ENCODE data around the gene N4BP3.

Gene N4BP3

GRCh38 chr5:178115814-178116142 lies 2.4 kb downstream of the N4BP3 start:
- peaks cover 12% of the 10 kb centered on the region for H3K36me3 ChIP-seq (ENCODE audit: control insufficient read depth, insufficient read depth, low read length)
- peak overlapping the region; percentile 91 for H3K4me3 ChIP-seq (ENCODE audit: low read depth, low read length)
- H3K9me3 ChIP-seq (ENCODE audit: control insufficient read depth, insufficient read depth, low read length): no peaks in the 10 kb centered on the region
- H3K4me1 ChIP-seq (ENCODE audit: control insufficient read depth, insufficient read depth, low read length): peaks cover 21% of the 10 kb centered on the region
- peak overlapping the region; percentile 70 for H3K9ac ChIP-seq (ENCODE audit: low read depth, low read length)
- no peaks in the 10 kb centered on the region for H3K27me3 ChIP-seq (ENCODE audit: control insufficient read depth, insufficient read depth, low read length)

GRCh38 chr5:178116143-178116885 lies 3.0 kb downstream of the N4BP3 start:
- H3K4me3 ChIP-seq (ENCODE audit: low read depth, low read length): peak overlapping the region; percentile 91
- H3K27me3 ChIP-seq (ENCODE audit: control insufficient read depth, insufficient read depth, low read length): no peaks in the 10 kb centered on the region
- H3K4me1 ChIP-seq (ENCODE audit: control insufficient read depth, insufficient read depth, low read length): peaks cover 21% of the 10 kb centered on the region
- H3K36me3 ChIP-seq (ENCODE audit: control insufficient read depth, insufficient read depth, low read length): peaks cover 17% of the 10 kb centered on the region
- H3K9me3 ChIP-seq (ENCODE audit: control insufficient read depth, insufficient read depth, low read length): no peaks in the 10 kb centered on the region
- peak overlapping the region; percentile 57 for H3K9ac ChIP-seq (ENCODE audit: low read depth, low read length)

GRCh38 chr5:178117923-178118701 lies 4.8 kb downstream of the N4BP3 start:
- peaks cover 21% of the 10 kb centered on the region for H3K4me1 ChIP-seq (ENCODE audit: control insufficient read depth, insufficient read depth, low read length)
- no peaks in the 10 kb centered on the region for H3K9me3 ChIP-seq (ENCODE audit: control insufficient read depth, insufficient read depth, low read length)
- H3K27me3 ChIP-seq (ENCODE audit: control insufficient read depth, insufficient read depth, low read length): no peaks in the 10 kb centered on the region
- H3K9ac ChIP-seq (ENCODE audit: low read depth, low read length): no peak overlapping the region
- peaks cover 35% of the 10 kb centered on the region for H3K36me3 ChIP-seq (ENCODE audit: control insufficient read depth, insufficient read depth, low read length)
- no peak overlapping the region for H3K4me3 ChIP-seq (ENCODE audit: low read depth, low read length)

- Histone ChIP-seq H3K4me1 (ENCODE audit: control insufficient read depth, insufficient read depth, low read length) (peaks cover 16% of the 10 kb centered on the region), H3K4me3 (ENCODE audit: low read depth, low read length) (no peak overlapping the region), H3K9me3 (ENCODE audit: control insufficient read depth, insufficient read depth, low read length) (no peaks in the 10 kb centered on the region), H3K9ac (ENCODE audit: low read depth, low read length) (peak overlapping the region; percentile 24), H3K27me3 (ENCODE audit: control insufficient read depth, insufficient read depth, low read length) (no peaks in the 10 kb centered on the region), H3K36me3 (ENCODE audit: control insufficient read depth, insufficient read depth, low read length) (peaks cover 41% of the 10 kb centered on the region)
These were observed 6.7 kb downstream of the N4BP3 start for GRCh38 chr5:178119915-178120606.

DNA sequence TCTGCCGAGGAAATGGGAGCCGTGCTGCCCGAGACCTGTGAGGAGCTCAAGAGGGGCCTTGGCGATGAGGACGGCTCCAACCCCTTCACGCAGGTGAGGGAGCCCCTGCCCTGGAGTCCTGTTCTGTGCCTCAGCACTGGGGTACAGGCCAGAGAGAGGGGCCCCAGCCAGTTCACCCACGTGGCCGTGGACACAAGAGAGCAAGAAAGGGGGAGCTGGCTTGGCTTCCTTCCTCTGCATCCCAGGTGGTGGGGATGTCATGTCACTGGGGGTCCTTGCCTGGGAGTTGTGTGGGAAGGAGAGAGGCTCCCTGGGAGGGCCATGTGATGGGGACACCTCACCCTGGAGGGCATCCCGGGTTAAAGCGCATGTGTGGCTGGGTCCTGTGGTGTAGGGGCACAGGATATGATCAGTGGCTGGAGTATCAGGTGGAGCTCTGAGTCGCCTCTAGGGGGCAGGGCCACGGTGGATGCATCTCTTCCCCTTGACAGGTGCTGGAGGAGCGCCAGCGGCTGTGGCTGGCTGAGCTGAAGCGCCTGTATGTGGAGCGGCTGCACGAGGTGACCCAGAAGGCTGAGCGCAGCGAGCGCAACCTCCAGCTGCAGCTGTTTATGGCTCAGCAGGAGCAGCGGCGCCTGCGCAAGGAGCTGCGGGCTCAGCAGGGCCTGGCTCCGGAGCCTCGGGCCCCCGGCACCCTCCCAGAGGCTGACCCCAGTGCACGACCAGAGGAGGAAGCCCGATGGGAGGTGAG lies 7.5 kb downstream of the N4BP3 start:
- Histone ChIP-seq H3K36me3 (ENCODE audit: control insufficient read depth, insufficient read depth, low read length) (peaks cover 41% of the 10 kb centered on the region), H3K4me1 (ENCODE audit: control insufficient read depth, insufficient read depth, low read length) (peaks cover 16% of the 10 kb centered on the region), H3K4me3 (ENCODE audit: low read depth, low read length) (no peak overlapping the region), H3K9me3 (ENCODE audit: control insufficient read depth, insufficient read depth, low read length) (no peaks in the 10 kb centered on the region), H3K9ac (ENCODE audit: low read depth, low read length) (peak overlapping the region; percentile 24), H3K27me3 (ENCODE audit: control insufficient read depth, insufficient read depth, low read length) (no peaks in the 10 kb centered on the region)

- Histone ChIP-seq H3K27me3 (ENCODE audit: control insufficient read depth, insufficient read depth, low read length) (no peaks in the 10 kb centered on the region), H3K36me3 (ENCODE audit: control insufficient read depth, insufficient read depth, low read length) (peaks cover 41% of the 10 kb centered on the region), H3K4me1 (ENCODE audit: control insufficient read depth, insufficient read depth, low read length) (peaks cover 10% of the 10 kb centered on the region), H3K4me3 (ENCODE audit: low read depth, low read length) (no peak overlapping the region), H3K9me3 (ENCODE audit: control insufficient read depth, insufficient read depth, low read length) (no peaks in the 10 kb centered on the region), H3K9ac (ENCODE audit: low read depth, low read length) (no peak overlapping the region)
These were observed 8.3 kb downstream of the N4BP3 start for GRCh38 chr5:178121391-178122276.

- H3K27me3 ChIP-seq (ENCODE audit: control insufficient read depth, insufficient read depth, low read length): no peaks in the 10 kb centered on the region
- H3K4me3 ChIP-seq (ENCODE audit: low read depth, low read length): no peak overlapping the region
- H3K9ac ChIP-seq (ENCODE audit: low read depth, low read length): no peak overlapping the region
- no peaks in the 10 kb centered on the region for H3K9me3 ChIP-seq (ENCODE audit: control insufficient read depth, insufficient read depth, low read length)
- H3K4me1 ChIP-seq (ENCODE audit: control insufficient read depth, insufficient read depth, low read length): peaks cover 12% of the 10 kb centered on the region
- peaks cover 41% of the 10 kb centered on the region for H3K36me3 ChIP-seq (ENCODE audit: control insufficient read depth, insufficient read depth, low read length)
These were observed 9.0 kb downstream of the N4BP3 start for GRCh38 chr5:178122346-178122745.

DNA sequence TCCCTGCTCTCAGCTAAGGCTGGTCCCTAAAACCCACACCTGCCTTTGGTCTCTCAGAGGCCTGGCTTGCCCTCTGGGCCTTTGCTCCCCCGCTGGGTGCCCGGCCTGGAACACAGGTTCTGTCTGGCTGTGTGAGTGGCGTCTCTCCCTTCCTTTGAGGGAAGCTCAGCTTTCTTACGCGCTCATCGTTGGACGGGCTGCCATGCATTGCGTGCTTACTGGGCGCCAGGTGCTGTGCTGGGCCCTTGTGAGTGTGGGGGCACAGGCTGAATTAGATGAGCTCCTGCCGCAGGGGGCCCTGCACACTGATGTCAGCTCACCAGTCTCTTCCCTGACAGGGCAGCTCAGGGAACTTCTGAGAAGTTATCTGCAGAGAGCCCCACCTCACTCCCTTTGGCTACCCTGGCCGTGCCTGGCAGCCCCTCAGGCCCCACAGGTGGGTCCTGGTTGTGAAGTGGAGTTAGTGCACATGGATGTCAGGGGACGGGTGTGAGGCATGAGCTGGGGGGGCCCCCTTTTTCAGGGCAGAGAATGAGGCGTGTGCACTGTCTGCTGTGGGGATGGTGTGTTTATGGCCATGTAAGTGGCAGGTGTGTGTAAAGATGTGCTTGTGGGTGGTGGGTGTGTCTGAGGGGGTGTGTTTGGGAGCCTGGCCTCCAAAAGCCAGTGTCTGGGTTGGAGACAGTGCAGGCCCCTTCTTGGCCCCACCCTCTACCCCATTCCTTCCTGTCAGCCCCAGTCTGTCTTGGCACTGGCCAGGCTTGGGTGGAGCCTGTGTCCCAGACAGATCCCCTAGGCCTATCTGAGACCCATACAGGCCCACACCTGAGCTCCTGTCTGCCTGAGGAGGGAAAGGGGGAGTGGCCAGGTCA lies 10.0 kb downstream of the N4BP3 start:
- Histone ChIP-seq H3K4me3 (ENCODE audit: low read depth, low read length) (no peak overlapping the region), H3K27me3 (ENCODE audit: control insufficient read depth, insufficient read depth, low read length) (no peaks in the 10 kb centered on the region), H3K36me3 (ENCODE audit: control insufficient read depth, insufficient read depth, low read length) (peaks cover 41% of the 10 kb centered on the region), H3K9me3 (ENCODE audit: control insufficient read depth, insufficient read depth, low read length) (no peaks in the 10 kb centered on the region), H3K4me1 (ENCODE audit: control insufficient read depth, insufficient read depth, low read length) (peaks cover 13% of the 10 kb centered on the region), H3K9ac (ENCODE audit: low read depth, low read length) (no peak overlapping the region)

- Histone ChIP-seq H3K9ac (ENCODE audit: low read depth, low read length) (peak overlapping the region; percentile 24), H3K36me3 (ENCODE audit: control insufficient read depth, insufficient read depth, low read length) (peaks cover 41% of the 10 kb centered on the region), H3K4me1 (ENCODE audit: control insufficient read depth, insufficient read depth, low read length) (peaks cover 16% of the 10 kb centered on the region), H3K27me3 (ENCODE audit: control insufficient read depth, insufficient read depth, low read length) (no peaks in the 10 kb centered on the region), H3K4me3 (ENCODE audit: low read depth, low read length) (no peak overlapping the region), H3K9me3 (ENCODE audit: control insufficient read depth, insufficient read depth, low read length) (no peaks in the 10 kb centered on the region)
These were observed 10.9 kb downstream of the N4BP3 start for GRCh38 chr5:178123966-178124925.

All from iPS-15b (cell line).